Astrocyte of the cerebellum (primary cell): ENCODE data around the gene PHYHD1.

Experiments
- DNase-seq: peaks from one replicate; pipeline ENCODE4 v3.0.0-alpha.2; 2011; ENCODE audit warnings: low read depth
- H3K4me3 ChIP-seq: 2 replicates; pipeline ENCODE4 v1.5.1; 2011; ENCODE audit warnings: mild to moderate bottlenecking, low read depth, low read length, moderate library complexity
- in situ Hi-C: cut with HindIII; loops from 2 replicates; pipeline ENCODE4 v1.10.0; 2017; ENCODE audit warnings: low sequenced_read_pairs
- TF ChIP-seq, protein P1 (sequence below): IDR thresholded peaks from 2 replicates; pipeline ENCODE4 v1.5.1; 2012; ENCODE audit warnings: low read length, low read depth, moderate library complexity, mild to moderate bottlenecking; ENCODE audit errors: missing control alignments

PHYHD1 gene

DNA sequence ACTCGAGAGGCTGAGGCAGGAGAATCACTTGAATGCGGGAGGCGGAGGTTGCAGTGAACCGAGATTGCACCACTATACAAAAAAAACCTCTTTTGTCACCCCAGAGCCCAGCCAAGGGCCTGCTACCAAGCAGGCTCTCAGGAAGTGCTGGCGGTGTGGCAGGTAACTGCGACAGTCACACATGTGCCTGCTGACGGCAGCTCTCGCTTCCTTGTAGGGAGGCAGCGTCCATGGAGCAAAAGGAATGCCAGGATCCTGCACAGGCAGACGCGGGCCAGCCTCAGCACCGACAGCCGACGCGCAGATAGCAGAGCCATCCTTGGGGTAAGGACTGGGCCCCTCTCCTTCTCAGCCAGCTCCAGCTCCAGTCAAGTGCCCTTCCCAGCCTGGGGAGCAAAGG lies 35.0 kb upstream of the PHYHD1 start:
- TF ChIP-seq, protein P1, sequence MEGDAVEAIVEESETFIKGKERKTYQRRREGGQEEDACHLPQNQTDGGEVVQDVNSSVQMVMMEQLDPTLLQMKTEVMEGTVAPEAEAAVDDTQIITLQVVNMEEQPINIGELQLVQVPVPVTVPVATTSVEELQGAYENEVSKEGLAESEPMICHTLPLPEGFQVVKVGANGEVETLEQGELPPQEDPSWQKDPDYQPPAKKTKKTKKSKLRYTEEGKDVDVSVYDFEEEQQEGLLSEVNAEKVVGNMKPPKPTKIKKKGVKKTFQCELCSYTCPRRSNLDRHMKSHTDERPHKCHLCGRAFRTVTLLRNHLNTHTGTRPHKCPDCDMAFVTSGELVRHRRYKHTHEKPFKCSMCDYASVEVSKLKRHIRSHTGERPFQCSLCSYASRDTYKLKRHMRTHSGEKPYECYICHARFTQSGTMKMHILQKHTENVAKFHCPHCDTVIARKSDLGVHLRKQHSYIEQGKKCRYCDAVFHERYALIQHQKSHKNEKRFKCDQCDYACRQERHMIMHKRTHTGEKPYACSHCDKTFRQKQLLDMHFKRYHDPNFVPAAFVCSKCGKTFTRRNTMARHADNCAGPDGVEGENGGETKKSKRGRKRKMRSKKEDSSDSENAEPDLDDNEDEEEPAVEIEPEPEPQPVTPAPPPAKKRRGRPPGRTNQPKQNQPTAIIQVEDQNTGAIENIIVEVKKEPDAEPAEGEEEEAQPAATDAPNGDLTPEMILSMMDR: no peak
- in situ Hi-C loops: no loop called here
- H3K4me3 ChIP-seq: no peak overlapping the region
- DNase-seq: no peak

DNA sequence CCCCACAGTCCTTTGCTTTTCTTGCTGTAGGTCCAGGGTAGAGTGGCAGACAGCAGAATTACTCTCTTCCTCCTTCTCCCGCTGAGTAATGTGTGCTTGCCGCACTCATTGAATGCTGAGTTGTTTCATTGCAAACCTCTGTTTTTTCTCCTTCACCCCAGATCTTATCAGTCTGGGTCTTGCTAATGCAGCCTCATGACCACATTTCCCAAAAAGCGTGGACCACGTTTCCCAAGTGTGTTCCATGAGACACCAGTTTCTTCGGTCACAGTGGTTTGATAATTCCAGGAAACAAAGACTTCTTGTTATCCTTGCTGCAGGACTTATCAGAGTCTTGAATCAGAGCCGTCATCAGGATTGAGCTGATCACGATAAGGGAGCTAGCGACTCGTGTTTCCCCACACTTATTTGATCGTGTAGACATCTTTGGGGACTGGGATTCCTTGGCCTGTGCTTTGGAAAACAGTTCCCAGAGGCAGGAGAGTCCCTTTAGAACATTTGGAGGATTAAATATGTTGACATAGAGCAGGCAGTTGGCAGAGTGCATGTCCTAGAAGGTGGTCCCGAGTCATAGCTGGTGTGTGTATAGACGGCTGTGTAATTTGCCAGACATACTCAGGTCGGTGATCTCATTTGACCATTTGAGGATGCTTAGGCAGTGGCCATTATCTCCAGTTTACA lies 34.4 kb upstream of the PHYHD1 start:
- TF ChIP-seq, protein P1: no peak
- in situ Hi-C loops: no loop called here
- no peak overlapping the region for H3K4me3 ChIP-seq
- no peak for DNase-seq

DNA sequence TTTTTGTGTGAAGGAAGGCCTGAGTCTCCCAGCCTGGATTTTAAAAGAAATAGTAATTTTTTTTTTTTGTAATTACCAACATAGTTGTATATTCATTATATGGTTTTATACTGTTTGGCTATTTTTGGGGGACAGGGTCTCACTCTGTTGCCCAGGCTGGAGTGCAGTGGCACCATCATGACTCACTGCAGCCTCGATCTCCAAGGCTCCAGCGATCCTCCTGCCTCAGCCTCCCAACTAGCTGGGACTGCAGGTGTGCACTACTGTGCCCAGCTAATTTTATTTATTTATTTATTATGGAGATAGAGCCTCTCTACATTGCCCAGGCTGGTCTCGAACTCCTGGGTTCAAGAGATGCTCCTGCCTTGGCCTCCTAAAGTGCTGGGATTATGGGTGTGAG lies 33.7 kb upstream of the PHYHD1 start:
- in situ Hi-C loops: no loop called here
- TF ChIP-seq, protein P1: no peak
- no peak for DNase-seq
- no peak overlapping the region for H3K4me3 ChIP-seq

DNA sequence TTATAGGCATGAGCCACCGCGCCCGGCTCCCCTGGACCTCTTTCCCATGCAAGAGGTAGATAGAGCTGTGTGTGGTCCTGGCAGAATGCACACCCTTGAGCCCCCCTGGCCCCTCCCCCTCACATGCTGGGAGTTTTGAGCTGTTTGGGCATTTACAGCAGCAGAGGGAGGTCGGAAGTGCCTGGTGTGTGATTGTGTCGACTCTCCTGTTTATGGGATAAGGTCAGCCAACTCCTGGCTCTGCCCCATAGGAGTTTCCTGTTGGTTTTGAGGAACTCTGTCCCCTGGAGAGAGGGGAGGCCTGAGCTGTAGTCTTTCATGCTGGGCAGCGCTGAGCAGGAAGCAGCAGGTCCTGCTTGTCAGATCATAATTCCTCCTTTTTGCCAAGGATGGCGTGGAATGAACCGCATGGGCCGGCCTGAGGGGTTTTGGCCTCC lies 32.9 kb upstream of the PHYHD1 start:
- no peak overlapping the region for H3K4me3 ChIP-seq
- in situ Hi-C loops: no loop called here
- TF ChIP-seq, protein P1: no peak
- peak; percentile 68 for DNase-seq

DNA sequence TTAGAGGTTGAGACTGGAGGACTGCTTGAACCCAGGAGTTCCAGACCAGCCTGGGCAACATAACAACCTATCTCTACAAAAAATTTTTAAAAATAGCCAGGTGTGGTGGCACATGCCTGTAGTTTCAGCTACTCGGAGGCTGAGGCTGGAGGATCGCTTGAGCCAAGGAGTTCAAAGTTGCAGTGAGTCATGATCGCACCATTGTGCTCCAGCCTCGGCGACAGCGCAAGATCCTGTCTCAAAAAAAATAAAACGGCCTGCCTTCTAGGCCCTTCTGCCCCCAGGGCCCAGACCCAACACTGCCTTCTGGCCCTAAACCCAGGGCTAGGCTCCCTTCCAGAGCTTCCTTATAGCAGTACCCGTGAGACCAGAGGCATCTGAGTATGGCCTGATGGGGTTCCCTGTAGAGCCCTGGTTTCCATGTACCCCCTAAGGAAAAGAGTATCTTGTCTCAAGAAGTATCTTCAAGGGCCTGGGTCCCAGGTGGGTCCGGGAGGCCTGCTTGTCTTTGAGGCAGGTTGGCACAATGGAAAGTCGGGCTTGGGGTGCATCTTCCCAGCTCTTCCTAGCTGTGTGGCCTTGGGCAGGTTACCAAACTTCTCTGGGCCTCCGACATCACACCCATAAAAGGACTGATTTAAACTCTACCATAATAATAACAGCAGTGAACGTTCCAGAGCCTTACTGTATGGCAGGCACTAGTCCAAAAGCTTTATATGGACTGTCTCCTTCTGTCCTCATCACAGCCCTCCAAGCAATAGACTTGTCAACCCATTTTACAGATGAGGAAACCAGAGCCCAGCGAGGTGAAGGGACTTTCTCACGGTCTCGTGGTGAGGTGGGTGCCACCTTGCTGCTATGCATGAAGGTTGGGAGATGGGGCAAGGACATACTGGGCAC lies 29.2 kb upstream of the PHYHD1 start:
- in situ Hi-C loops: no loop called here
- DNase-seq: no peak
- no peak overlapping the region for H3K4me3 ChIP-seq
- TF ChIP-seq, protein P1: no peak

DNA sequence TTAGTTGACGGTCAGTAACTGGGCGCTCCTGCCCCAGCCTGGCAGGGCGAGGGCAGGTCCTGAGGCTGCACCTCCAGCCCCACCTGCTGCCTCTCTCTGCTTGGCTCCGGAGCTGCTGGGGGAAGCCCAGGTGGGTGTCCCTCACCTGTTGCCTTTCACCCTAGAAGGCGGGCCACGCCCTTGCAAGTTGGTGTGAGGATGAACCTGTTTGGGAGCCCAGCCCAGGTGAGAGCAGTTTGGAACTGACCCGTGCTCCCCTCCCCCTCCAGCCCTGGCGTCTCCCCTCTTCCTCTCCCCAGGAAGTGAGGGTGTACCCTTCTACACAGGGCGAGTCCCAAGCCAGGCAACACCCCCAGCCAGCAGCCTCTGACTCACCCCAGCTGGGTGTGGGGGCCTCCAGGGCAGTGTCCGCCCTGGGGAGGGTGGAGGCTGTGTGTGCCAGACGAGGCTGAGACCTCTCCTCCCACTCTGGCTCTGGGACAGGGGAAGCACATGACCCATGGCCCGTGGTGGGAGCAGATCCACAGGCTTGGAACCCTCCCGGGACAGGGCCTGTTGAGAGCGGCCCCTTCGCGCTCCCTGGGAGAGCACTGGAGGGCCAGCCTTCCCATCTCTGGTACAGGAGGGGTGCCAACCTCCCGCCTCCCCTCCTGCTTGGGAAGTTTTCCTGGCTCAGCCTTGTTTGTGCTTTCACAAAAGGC lies 28.4 kb upstream of the PHYHD1 start:
- no peak for DNase-seq
- in situ Hi-C loops: no loop called here
- TF ChIP-seq, protein P1: no peak
- no peak overlapping the region for H3K4me3 ChIP-seq
